Mesodermal cell (in vitro differentiated cells): Measurements from ENCODE around the gene ALK.
"Not testable (repeated sequence)": the region's sequence is repeated elsewhere in the genome, so short reads cannot be mapped to it uniquely, and the experiment has no call there.

Source experiments
- H3K27ac ChIP-seq: 2 replicates; pipeline ENCODE4 v1.7.0; 2013; ENCODE audit warnings: mild to moderate bottlenecking, low read depth, low read length, moderate library complexity; ENCODE audit not compliant: severe bottlenecking
- H3K36me3 ChIP-seq: 2 replicates; pipeline ENCODE4 v1.7.1; 2013; ENCODE audit warnings: mild to moderate bottlenecking, low read length, moderate library complexity; ENCODE audit not compliant: control insufficient read depth, insufficient read depth
- H3K4me1 ChIP-seq: one replicate; pipeline ENCODE4 v1.7.1; 2013; ENCODE audit warnings: mild to moderate bottlenecking, low read length; ENCODE audit not compliant: insufficient read depth, control insufficient read depth, poor library complexity, severe bottlenecking
- H3K4me3 ChIP-seq: 2 replicates; pipeline ENCODE4 v1.7.0; 2013; ENCODE audit warnings: low read length, control low read depth, mild to moderate bottlenecking; ENCODE audit not compliant: insufficient read depth, poor library complexity, severe bottlenecking; ENCODE audit errors: extremely low read depth
- H3K9me3 ChIP-seq: 2 replicates; pipeline ENCODE4 v1.7.1; 2013; ENCODE audit warnings: mild to moderate bottlenecking, low read length, moderate library complexity; ENCODE audit not compliant: control insufficient read depth
- WGBS, 2 experiments: methylation state at CpG; one replicate each; pipeline ENCODE4 v1.1.5; 2013; ENCODE audit warnings: missing lambda C conversion rate in 2 of 2; ENCODE audit not compliant: insufficient coverage in 2 of 2; 5-methylcytosine and 5-hydroxymethylcytosine counted together

Gene ALK

DNA sequence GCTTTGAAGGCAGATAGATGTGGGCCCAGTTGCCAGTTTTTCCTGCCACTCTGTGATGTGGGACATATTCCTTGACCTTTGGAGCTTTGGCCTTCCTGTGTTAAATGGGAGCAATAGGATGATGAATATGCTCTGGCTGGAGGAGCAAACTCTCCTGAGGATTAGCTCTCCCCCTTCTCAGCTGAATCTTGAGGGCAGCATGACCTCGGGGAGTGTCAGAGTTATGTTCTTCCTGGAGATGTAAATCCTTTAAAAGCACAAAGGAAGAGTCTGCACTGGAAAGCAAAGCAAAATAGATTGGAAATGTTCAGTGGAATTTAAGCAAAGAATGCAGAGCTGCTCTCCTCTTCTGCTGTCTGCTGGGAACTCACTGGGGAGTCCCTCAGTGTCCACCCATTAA lies 160.1 kb downstream of the ALK start:
- H3K27ac ChIP-seq = no peak overlapping the region
- H3K4me3 ChIP-seq = no peak overlapping the region
- H3K36me3 ChIP-seq = no peaks in the 10 kb centered on the region
- WGBS, 2 experiments = no CpG with 5 or more reads among the region's 1 CpG
- H3K4me1 ChIP-seq = no peaks in the 10 kb centered on the region
- H3K9me3 ChIP-seq = no peaks in the 10 kb centered on the region

- Histone ChIP-seq H3K4me3 (no peak overlapping the region), H3K4me1 (no peaks in the 10 kb centered on the region), H3K27ac (no peak overlapping the region), H3K36me3 (no peaks in the 10 kb centered on the region), H3K9me3 (no peaks in the 10 kb centered on the region)
- WGBS, 2 experiments = 100% methylated on average over 1 of the region's 3 CpGs; no CpG with 5 or more reads in 1 of the 2 experiments
Measured at GRCh38 chr2:29760008-29760407, 161.4 kb downstream of the ALK start.

GRCh38 chr2:29759360-29759759 lies 162.0 kb downstream of the ALK start:
- Histone ChIP-seq H3K4me3 (no peak overlapping the region), H3K36me3 (no peaks in the 10 kb centered on the region), H3K4me1 (no peaks in the 10 kb centered on the region), H3K27ac (no peak overlapping the region), H3K9me3 (no peaks in the 10 kb centered on the region)
- WGBS, 2 experiments = 84 to 97% methylated on average over 3 to 4 of the region's 4 CpGs

DNA sequence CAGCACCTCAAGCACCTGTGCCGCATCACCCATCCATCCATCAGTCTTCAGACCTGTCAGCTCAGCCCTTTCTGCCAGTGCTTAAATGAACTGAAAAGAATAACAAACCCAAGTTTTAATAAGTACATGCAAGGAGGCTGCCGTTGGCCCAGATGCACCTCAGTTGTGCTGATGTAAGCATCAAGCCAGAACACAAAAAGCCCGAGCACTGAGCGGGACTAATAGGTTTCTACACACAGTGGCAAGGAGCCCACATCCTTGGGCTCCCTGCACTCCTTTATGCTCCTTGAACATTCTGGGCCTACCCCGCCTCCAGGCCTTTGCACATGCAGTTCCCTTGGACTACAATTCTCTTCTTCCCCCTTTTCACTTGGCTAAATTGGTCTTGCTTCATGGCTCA lies 165.6 kb downstream of the ALK start:
- Histone ChIP-seq H3K9me3 (no peaks in the 10 kb centered on the region), H3K4me1 (no peaks in the 10 kb centered on the region), H3K27ac (no peak overlapping the region), H3K4me3 (no peak overlapping the region), H3K36me3 (no peaks in the 10 kb centered on the region)
- 89 to 96% methylated on average over 5 of the region's 5 CpGs for WGBS, 2 experiments

DNA sequence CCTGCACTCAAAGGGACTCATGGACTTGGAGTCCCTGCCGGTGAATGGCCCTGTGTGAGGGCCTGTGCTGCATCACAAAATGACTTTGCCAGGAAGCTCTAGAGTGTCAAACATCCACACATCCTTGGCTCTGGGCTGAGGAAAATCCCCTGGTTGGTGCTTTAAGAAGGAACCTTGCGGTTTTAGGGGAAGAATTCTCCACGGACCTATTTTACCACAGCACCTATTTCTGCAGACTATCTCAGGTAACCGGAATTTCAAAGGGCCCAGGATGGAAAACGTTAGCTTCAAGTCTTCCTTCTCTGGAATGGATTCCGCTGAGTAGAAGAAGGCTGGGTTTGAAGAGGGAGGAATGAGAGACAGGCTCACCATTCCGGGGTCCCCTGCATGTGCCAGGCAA lies 166.2 kb downstream of the ALK start:
- Histone ChIP-seq H3K36me3 (no peaks in the 10 kb centered on the region), H3K4me1 (no peaks in the 10 kb centered on the region), H3K4me3 (no peak overlapping the region), H3K9me3 (no peaks in the 10 kb centered on the region), H3K27ac (no peak overlapping the region)
- WGBS, 2 experiments = 90 to 100% methylated on average over 1 to 2 of the region's 7 CpGs

- Histone ChIP-seq H3K4me1 (no peaks in the 10 kb centered on the region), H3K4me3 (no peak overlapping the region), H3K9me3 (no peaks in the 10 kb centered on the region), H3K27ac (no peak overlapping the region), H3K36me3 (no peaks in the 10 kb centered on the region)
- 59 to 79% methylated on average over 3 to 4 of the region's 8 CpGs for WGBS, 2 experiments
Measured at GRCh38 chr2:29753671-29754444, 167.5 kb downstream of the ALK start.

DNA sequence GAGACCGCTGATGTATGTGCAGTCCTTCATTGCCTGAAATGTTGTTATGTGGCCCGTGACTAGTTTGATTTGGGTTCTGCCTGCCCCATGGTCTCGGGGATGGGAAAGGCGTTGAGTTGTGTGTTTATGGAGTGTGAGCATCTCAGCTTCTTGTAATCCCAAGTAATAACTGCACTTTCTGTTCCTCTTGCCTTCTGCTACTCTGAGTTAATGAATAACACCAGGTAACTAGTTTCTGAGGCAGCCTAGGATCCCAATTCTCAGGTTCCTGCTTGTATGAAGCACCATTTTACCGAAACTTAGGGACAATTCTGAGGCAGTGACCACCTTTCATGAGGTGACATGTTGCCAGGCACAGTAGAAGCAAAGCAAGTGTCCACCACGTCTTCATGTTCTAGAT lies 170.0 kb downstream of the ALK start:
- H3K4me1 ChIP-seq = no peaks in the 10 kb centered on the region
- H3K36me3 ChIP-seq = no peaks in the 10 kb centered on the region
- 89% methylated on average over 2 to 3 of the region's 6 CpGs for WGBS, 2 experiments
- no peak overlapping the region for H3K4me3 ChIP-seq
- no peak overlapping the region for H3K27ac ChIP-seq
- no peaks in the 10 kb centered on the region for H3K9me3 ChIP-seq

GRCh38 chr2:29750463-29750862 lies 170.9 kb downstream of the ALK start:
- not testable (repeated sequence) for H3K9me3 ChIP-seq, H3K27ac ChIP-seq
- WGBS, 2 experiments = 94% methylated on average over 3 of the region's 3 CpGs; no CpG with 5 or more reads in 1 of the 2 experiments

GRCh38 chr2:29749843-29750242 lies 171.5 kb downstream of the ALK start:
- 96% methylated on average over 4 of the region's 5 CpGs; no CpG with 5 or more reads in 1 of the 2 experiments for WGBS, 2 experiments
- H3K4me3 ChIP-seq = no peak overlapping the region
- no peak overlapping the region for H3K27ac ChIP-seq
- no peaks in the 10 kb centered on the region for H3K36me3 ChIP-seq
- no peaks in the 10 kb centered on the region for H3K4me1 ChIP-seq
- no peaks in the 10 kb centered on the region for H3K9me3 ChIP-seq

More at GRCh38 chr2:29750463-29750862, 170.9 kb downstream of the ALK start:
- H3K4me3 ChIP-seq, H3K36me3 ChIP-seq, H3K4me1 ChIP-seq: not testable (repeated sequence)

GRCh38 chr2:29749041-29749440 lies 172.3 kb downstream of the ALK start:
- WGBS, 2 experiments = 83 to 100% methylated on average over 1 of the region's 1 CpG

DNA sequence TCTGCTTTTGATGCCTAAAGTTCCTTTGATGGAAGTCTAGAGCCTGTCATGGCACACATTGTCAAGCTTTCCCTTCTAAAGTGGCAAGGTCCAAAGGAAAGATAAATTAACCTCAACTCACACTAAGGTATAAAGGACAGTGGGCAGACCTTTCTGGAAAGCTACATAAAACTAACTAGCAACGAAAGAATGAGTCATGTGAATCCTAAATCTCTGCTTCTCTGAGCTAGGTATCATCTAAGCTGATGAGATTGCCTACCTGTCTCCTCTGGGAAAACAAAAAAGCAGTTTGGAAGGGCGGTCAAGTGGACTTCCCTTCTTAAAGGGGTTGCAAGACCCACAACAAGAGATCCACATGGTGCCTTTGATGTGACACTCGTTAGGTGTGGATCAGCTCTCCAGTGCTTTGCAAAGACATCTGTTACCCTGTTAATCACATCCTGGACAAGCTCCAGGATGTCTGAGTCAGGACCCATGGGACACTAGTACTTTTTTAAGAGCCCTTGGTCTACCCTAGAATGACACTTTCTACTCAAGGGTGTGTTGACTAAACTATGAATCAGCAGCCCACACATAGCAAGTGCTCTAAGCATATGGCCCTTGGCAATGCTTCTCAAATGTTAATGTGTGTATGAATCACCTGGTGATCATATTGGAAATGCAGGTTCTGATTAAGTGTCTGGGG lies 173.5 kb downstream of the ALK start:
- Histone ChIP-seq H3K36me3 (no peaks in the 10 kb centered on the region), H3K4me1 (no peaks in the 10 kb centered on the region), H3K9me3 (no peaks in the 10 kb centered on the region), H3K4me3 (no peak overlapping the region), H3K27ac (no peak overlapping the region)
- 88 to 89% methylated on average over 3 of the region's 3 CpGs for WGBS, 2 experiments

More at GRCh38 chr2:29749041-29749440, 172.3 kb downstream of the ALK start:
- H3K4me1 ChIP-seq = no peaks in the 10 kb centered on the region
- H3K27ac ChIP-seq = no peak overlapping the region
- H3K4me3 ChIP-seq = no peak overlapping the region
- no peaks in the 10 kb centered on the region for H3K9me3 ChIP-seq
- no peaks in the 10 kb centered on the region for H3K36me3 ChIP-seq
